Activated T-cell treated with anti-CD3 and anti-CD28 coated beads, Interleukin-2, amount 50 U/mL, for 24 hours (primary cell): ENCODE data around the gene DLX4.
A peak's percentile ranks its signal among the peaks of the same experiment; 100 is the strongest.

ENCODE experiments used
- DNase-seq: peaks from one replicate; pipeline ENCODE4 v3.0.0-alpha.2; 2020
- H3K27ac Mint-ChIP-seq: 2 replicates; pipeline ENCODE4 v1.8.0; 2020; ENCODE audit warnings: mild to moderate bottlenecking, mixed read lengths
- H3K27me3 Mint-ChIP-seq: 2 replicates; pipeline ENCODE4 v1.8.0; 2020; ENCODE audit warnings: mixed read lengths
- H3K36me3 Mint-ChIP-seq: 2 replicates; pipeline ENCODE4 v1.8.0; 2020; ENCODE audit warnings: low read depth, mixed read lengths
- H3K4me1 Mint-ChIP-seq: 2 replicates; pipeline ENCODE4 v1.8.0; 2020; ENCODE audit warnings: low read depth, mixed read lengths
- H3K4me3 Mint-ChIP-seq: 2 replicates; pipeline ENCODE4 v1.8.0; 2020; ENCODE audit warnings: mild to moderate bottlenecking, moderate library complexity, mixed read lengths
- H3K9me3 Mint-ChIP-seq: 2 replicates; pipeline ENCODE4 v1.8.0; 2020; ENCODE audit warnings: mixed read lengths

Gene DLX4

GRCh38 chr17:49957350-49957749 is 11.6 kb upstream of the DLX4 start:
- H3K27me3 Mint-ChIP-seq: peaks cover 43% of the 10 kb centered on the region

GRCh38 chr17:49958723-49959122 is 10.3 kb upstream of the DLX4 start:
- no peaks in the 10 kb centered on the region for H3K9me3 Mint-ChIP-seq
- H3K4me3 Mint-ChIP-seq: no peak overlapping the region
- H3K36me3 Mint-ChIP-seq: no peaks in the 10 kb centered on the region
- no peak for DNase-seq
- H3K27ac Mint-ChIP-seq: no peak overlapping the region
- peaks cover 43% of the 10 kb centered on the region for H3K27me3 Mint-ChIP-seq
- peaks cover 3% of the 10 kb centered on the region for H3K4me1 Mint-ChIP-seq

More at GRCh38 chr17:49957350-49957749, 11.6 kb upstream of the DLX4 start:
- Mint-ChIP-seq H3K27ac (no peak overlapping the region), H3K4me1 (no peaks in the 10 kb centered on the region), H3K4me3 (no peak overlapping the region), H3K36me3 (no peaks in the 10 kb centered on the region), H3K9me3 (no peaks in the 10 kb centered on the region)
- no peak for DNase-seq

GRCh38 chr17:49959183-49959935 is 9.6 kb upstream of the DLX4 start:
- DNase-seq: no peak
- H3K4me1 Mint-ChIP-seq: peaks cover 9% of the 10 kb centered on the region
- peaks cover 44% of the 10 kb centered on the region for H3K27me3 Mint-ChIP-seq
- no peak overlapping the region for H3K4me3 Mint-ChIP-seq
- H3K36me3 Mint-ChIP-seq: no peaks in the 10 kb centered on the region
- peak overlapping the region; percentile 41 for H3K27ac Mint-ChIP-seq
- H3K9me3 Mint-ChIP-seq: no peaks in the 10 kb centered on the region

GRCh38 chr17:49962599-49963308 is 6.2 kb upstream of the DLX4 start:
- Mint-ChIP-seq H3K36me3 (no peaks in the 10 kb centered on the region), H3K4me1 (peaks cover 20% of the 10 kb centered on the region), H3K9me3 (no peaks in the 10 kb centered on the region), H3K27me3 (peaks cover 73% of the 10 kb centered on the region), H3K4me3 (no peak overlapping the region), H3K27ac (no peak overlapping the region)
- DNase-seq: no peak

- Mint-ChIP-seq H3K27me3 (peaks cover 78% of the 10 kb centered on the region), H3K27ac (no peak overlapping the region), H3K36me3 (no peaks in the 10 kb centered on the region), H3K4me1 (peaks cover 24% of the 10 kb centered on the region), H3K9me3 (no peaks in the 10 kb centered on the region), H3K4me3 (no peak overlapping the region)
- no peak for DNase-seq
Observed at GRCh38 chr17:49963309-49963625, 5.7 kb upstream of the DLX4 start.

- H3K36me3 Mint-ChIP-seq: no peaks in the 10 kb centered on the region
- peak; percentile 46 for DNase-seq
- no peaks in the 10 kb centered on the region for H3K9me3 Mint-ChIP-seq
- peaks cover 80% of the 10 kb centered on the region for H3K27me3 Mint-ChIP-seq
- peak overlapping the region; percentile 36 for H3K4me3 Mint-ChIP-seq
- H3K27ac Mint-ChIP-seq: no peak overlapping the region
- peaks cover 26% of the 10 kb centered on the region for H3K4me1 Mint-ChIP-seq
Observed at GRCh38 chr17:49963626-49964302, 5.2 kb upstream of the DLX4 start.

- Mint-ChIP-seq H3K4me3 (peak overlapping the region; percentile 64), H3K36me3 (no peaks in the 10 kb centered on the region), H3K4me1 (peaks cover 29% of the 10 kb centered on the region), H3K27ac (no peak overlapping the region), H3K9me3 (no peaks in the 10 kb centered on the region), H3K27me3 (peaks cover 83% of the 10 kb centered on the region)
- no peak for DNase-seq
Observed at GRCh38 chr17:49964303-49964768, 4.7 kb upstream of the DLX4 start.

GRCh38 chr17:49964769-49965523 is 4.0 kb upstream of the DLX4 start:
- H3K27me3 Mint-ChIP-seq: peaks cover 82% of the 10 kb centered on the region
- peak overlapping the region; percentile 58 for H3K27ac Mint-ChIP-seq
- H3K4me1 Mint-ChIP-seq: peaks cover 34% of the 10 kb centered on the region
- H3K36me3 Mint-ChIP-seq: no peaks in the 10 kb centered on the region
- peak; percentile 57 for DNase-seq
- peak overlapping the region; percentile 64 for H3K4me3 Mint-ChIP-seq
- H3K9me3 Mint-ChIP-seq: no peaks in the 10 kb centered on the region

- peaks cover 88% of the 10 kb centered on the region for H3K27me3 Mint-ChIP-seq
- H3K9me3 Mint-ChIP-seq: no peaks in the 10 kb centered on the region
- H3K4me3 Mint-ChIP-seq: no peak overlapping the region
- peaks cover 38% of the 10 kb centered on the region for H3K4me1 Mint-ChIP-seq
- H3K36me3 Mint-ChIP-seq: no peaks in the 10 kb centered on the region
- DNase-seq: no peak
- H3K27ac Mint-ChIP-seq: no peak overlapping the region
Observed at GRCh38 chr17:49965524-49965909, 3.5 kb upstream of the DLX4 start.

GRCh38 chr17:49966767-49967166 is 2.2 kb upstream of the DLX4 start:
- H3K27me3 Mint-ChIP-seq: peaks cover 89% of the 10 kb centered on the region
- no peak for DNase-seq
- no peaks in the 10 kb centered on the region for H3K36me3 Mint-ChIP-seq
- H3K4me3 Mint-ChIP-seq: no peak overlapping the region
- H3K4me1 Mint-ChIP-seq: peaks cover 48% of the 10 kb centered on the region
- H3K27ac Mint-ChIP-seq: no peak overlapping the region
- H3K9me3 Mint-ChIP-seq: no peaks in the 10 kb centered on the region

GRCh38 chr17:49967205-49967604 is 1.8 kb upstream of the DLX4 start:
- Mint-ChIP-seq H3K27me3 (peaks cover 93% of the 10 kb centered on the region), H3K9me3 (no peaks in the 10 kb centered on the region), H3K36me3 (no peaks in the 10 kb centered on the region), H3K4me3 (no peak overlapping the region), H3K27ac (no peak overlapping the region), H3K4me1 (peaks cover 49% of the 10 kb centered on the region)
- no peak for DNase-seq

- H3K27me3 Mint-ChIP-seq: peaks cover 93% of the 10 kb centered on the region
- H3K4me1 Mint-ChIP-seq: peaks cover 55% of the 10 kb centered on the region
- no peak overlapping the region for H3K27ac Mint-ChIP-seq
- no peak for DNase-seq
- peak overlapping the region; percentile 65 for H3K4me3 Mint-ChIP-seq
- H3K36me3 Mint-ChIP-seq: no peaks in the 10 kb centered on the region
- no peaks in the 10 kb centered on the region for H3K9me3 Mint-ChIP-seq
Observed at GRCh38 chr17:49967621-49968404, 1.2 kb upstream of the DLX4 start.

- Mint-ChIP-seq H3K4me1 (peaks cover 54% of the 10 kb centered on the region), H3K27ac (peak overlapping the region; percentile 45), H3K4me3 (peak overlapping the region; percentile 84), H3K27me3 (peaks cover 93% of the 10 kb centered on the region), H3K36me3 (no peaks in the 10 kb centered on the region), H3K9me3 (no peaks in the 10 kb centered on the region)
- peak; percentile 84 for DNase-seq
Observed at GRCh38 chr17:49968405-49969133, 421 bp upstream of the DLX4 start.
